ENCODE results near the gene MMP24OS. TPM values are rescaled to one million over a fixed set of nuclear protein-coding genes. Genes with fewer than 3 reads are reported as not detected.

The MMP24OS gene
- total and polyA plus RNA-seq, 2 of the 4 experiments (the other 2 are of a cell fraction), result 5.9 to 64.9 TPM

DNA sequence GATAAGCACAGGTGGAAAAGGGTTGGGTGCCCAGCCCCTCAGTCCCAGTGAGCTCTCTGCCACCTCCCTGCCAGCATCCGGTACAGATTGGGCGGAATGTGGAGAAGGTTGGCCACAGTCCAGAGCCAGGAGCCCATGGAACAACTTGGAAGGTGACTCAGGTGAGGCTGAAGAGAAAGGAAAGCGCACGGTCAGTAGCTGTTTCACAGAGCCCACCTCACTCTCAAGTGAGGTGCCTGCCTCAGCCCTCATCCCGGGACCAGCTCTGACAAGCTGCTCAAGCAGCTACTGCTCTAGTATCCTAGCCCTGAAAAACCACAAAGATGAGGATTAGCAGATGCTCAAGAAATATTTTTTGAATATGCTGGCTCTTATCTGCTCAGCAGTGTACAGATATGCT lies 1.1 kb upstream of the MMP24OS start:
- ATAC-seq (ENCODE audit: low read depth), result no peak

More for the DNA sequence above, 1.1 kb upstream of the MMP24OS start:
- Histone ChIP-seq H3K27ac (ENCODE audit: insufficient read depth, low read length) (no peak overlapping the region), H3K4me3 (ENCODE audit: insufficient read depth, low read depth, low read length) (no peak overlapping the region), H3K36me3 (ENCODE audit: control insufficient read depth, insufficient read depth, low read length) (peaks cover 47% of the 10 kb centered on the region), H2AFZ (replicated peaks; ENCODE audit: low read length, poor library complexity) (no peak overlapping the region), H3K9ac (ENCODE audit: low read depth, low read length) (no peak overlapping the region), H3K14ac (replicated peaks; ENCODE audit: low read depth, low read length) (no peak overlapping the region), H4K91ac (ENCODE audit: insufficient read depth, low read depth, low read length) (no peak overlapping the region), H3K79me1 (ENCODE audit: low read depth in 1 of 2, low read length in 2 of 2) (peaks cover 30 to 82% of the 10 kb centered on the region in 2 experiments), H3K23ac (ENCODE audit: low read depth, low read length) (no peak overlapping the region), H2AK9ac (replicated peaks; ENCODE audit: low read depth, low read length, poor library complexity) (peak overlapping the region; percentile 88), H3K9me3 (ENCODE audit: control insufficient read depth, insufficient read depth, low read length) (no peaks in the 10 kb centered on the region), H2AK5ac (ENCODE audit: low read depth, low read length) (no peak overlapping the region), H3K9me1 (ENCODE audit: insufficient read depth, low read length) (0 out of 2 replicates have a peak, but pooled peaks cover 6% of the 10 kb centered on the region), H3K18ac (ENCODE audit: low read depth, low read length) (no peak overlapping the region), H2BK5ac (ENCODE audit: low read depth, low read length, poor library complexity, severe bottlenecking) (no peak overlapping the region), H4K5ac (ENCODE audit: low read depth, low read length) (no peak overlapping the region), H2BK20ac (ENCODE audit: low read depth, low read length) (no peak overlapping the region), H3K4ac (ENCODE audit: low read depth, low read length) (no peak overlapping the region), H3K56ac (ENCODE audit: extremely low read depth, insufficient read depth, low read length) (no peak overlapping the region), H4K8ac (ENCODE audit: low read depth in 2 of 2, low read length in 2 of 2) (no peak overlapping the region), H3K4me1 (ENCODE audit: control insufficient read depth, insufficient read depth, low read length) (peaks cover 10% of the 10 kb centered on the region), H2BK15ac (ENCODE audit: low read depth, low read length) (no peak overlapping the region), H3K4me2 (ENCODE audit: low read depth, low read length) (no peak overlapping the region), H3K27me3 (ENCODE audit: control insufficient read depth, insufficient read depth, low read length) (no peaks in the 10 kb centered on the region), H2BK120ac (ENCODE audit: low read depth, low read length) (no peak overlapping the region), H4K20me1 (ENCODE audit: insufficient read depth, low read length) (peaks cover 4% of the 10 kb centered on the region)
- no TSS peak for BruUV-seq (replicated peaks)
- WGBS, 2 experiments (ENCODE audit: extremely low coverage in 2 of 2, insufficient read length in 1 of 2), result no CpG with 5 or more reads among the region's 5 CpGs
- dilution Hi-C loops (cut with HindIII; ENCODE audit: low sequenced_read_pairs, unreplicated experiment), result no loop called here
- TF ChIP-seq SMC3 (IDR thresholded peaks at IDR 0.05; ENCODE audit: low read depth, low read length) (no peak), CEBPB (IDR thresholded peaks at IDR 0.05; ENCODE audit: low read depth, low read length) (no peak), MAFK (IDR thresholded peaks at IDR 0.05; ENCODE audit: low read depth, low read length) (no peak), CHD1 (IDR thresholded peaks at IDR 0.05; ENCODE audit: low read depth, low read length) (no peak), RAD21 (IDR thresholded peaks at IDR 0.05; ENCODE audit: low read length) (no peak), BHLHE40 (IDR thresholded peaks at IDR 0.05; ENCODE audit: low read depth, low read length) (no peak), RFX5 (IDR thresholded peaks at IDR 0.05; ENCODE audit: low read depth, low read length) (no peak), MAZ (IDR thresholded peaks at IDR 0.05; ENCODE audit: borderline replicate concordance, low read depth, low read length) (no peak), RCOR1 (IDR thresholded peaks at IDR 0.05; ENCODE audit: insufficient replicate concordance, low read length) (no peak), POLR2A (IDR thresholded peaks at IDR 0.05; ENCODE audit: low read depth, low read length) (no peak; the same call in 1 of the 2 replicates)
- TF ChIP-seq, protein P1, sequence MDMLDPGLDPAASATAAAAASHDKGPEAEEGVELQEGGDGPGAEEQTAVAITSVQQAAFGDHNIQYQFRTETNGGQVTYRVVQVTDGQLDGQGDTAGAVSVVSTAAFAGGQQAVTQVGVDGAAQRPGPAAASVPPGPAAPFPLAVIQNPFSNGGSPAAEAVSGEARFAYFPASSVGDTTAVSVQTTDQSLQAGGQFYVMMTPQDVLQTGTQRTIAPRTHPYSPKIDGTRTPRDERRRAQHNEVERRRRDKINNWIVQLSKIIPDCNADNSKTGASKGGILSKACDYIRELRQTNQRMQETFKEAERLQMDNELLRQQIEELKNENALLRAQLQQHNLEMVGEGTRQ (IDR thresholded peaks at IDR 0.05; ENCODE audit: low read depth, low read length), result no peak
- TF ChIP-seq, protein P2, sequence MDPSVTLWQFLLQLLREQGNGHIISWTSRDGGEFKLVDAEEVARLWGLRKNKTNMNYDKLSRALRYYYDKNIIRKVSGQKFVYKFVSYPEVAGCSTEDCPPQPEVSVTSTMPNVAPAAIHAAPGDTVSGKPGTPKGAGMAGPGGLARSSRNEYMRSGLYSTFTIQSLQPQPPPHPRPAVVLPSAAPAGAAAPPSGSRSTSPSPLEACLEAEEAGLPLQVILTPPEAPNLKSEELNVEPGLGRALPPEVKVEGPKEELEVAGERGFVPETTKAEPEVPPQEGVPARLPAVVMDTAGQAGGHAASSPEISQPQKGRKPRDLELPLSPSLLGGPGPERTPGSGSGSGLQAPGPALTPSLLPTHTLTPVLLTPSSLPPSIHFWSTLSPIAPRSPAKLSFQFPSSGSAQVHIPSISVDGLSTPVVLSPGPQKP (IDR thresholded peaks at IDR 0.05; ENCODE audit: borderline replicate concordance, low read depth, low read length), result no peak
- TF ChIP-seq, protein P3, sequence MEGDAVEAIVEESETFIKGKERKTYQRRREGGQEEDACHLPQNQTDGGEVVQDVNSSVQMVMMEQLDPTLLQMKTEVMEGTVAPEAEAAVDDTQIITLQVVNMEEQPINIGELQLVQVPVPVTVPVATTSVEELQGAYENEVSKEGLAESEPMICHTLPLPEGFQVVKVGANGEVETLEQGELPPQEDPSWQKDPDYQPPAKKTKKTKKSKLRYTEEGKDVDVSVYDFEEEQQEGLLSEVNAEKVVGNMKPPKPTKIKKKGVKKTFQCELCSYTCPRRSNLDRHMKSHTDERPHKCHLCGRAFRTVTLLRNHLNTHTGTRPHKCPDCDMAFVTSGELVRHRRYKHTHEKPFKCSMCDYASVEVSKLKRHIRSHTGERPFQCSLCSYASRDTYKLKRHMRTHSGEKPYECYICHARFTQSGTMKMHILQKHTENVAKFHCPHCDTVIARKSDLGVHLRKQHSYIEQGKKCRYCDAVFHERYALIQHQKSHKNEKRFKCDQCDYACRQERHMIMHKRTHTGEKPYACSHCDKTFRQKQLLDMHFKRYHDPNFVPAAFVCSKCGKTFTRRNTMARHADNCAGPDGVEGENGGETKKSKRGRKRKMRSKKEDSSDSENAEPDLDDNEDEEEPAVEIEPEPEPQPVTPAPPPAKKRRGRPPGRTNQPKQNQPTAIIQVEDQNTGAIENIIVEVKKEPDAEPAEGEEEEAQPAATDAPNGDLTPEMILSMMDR (conservative IDR thresholded peaks at IDR 0.05; ENCODE audit: low read depth, low read length), result no peak
- intact Hi-C loops (cut with micrococcal nuclease), result loop anchor here (10.0 kb wide), 2 partner anchors 156 to 404 kb away; partner anchors contain the start of genes ACSS2, GDF5 and GGT7
- DNase-seq, result peak; percentile 27
- ChIA-PET POLR2A (ENCODE audit: unreplicated experiment) (no interaction called here), CTCF (no interaction called here)
- in situ Hi-C loops (cut with MboI; ENCODE audit: low sequenced_read_pairs), result no loop called here
